Stimulated activated CD8-positive, alpha-beta memory T cell treated with anti-CD3 and anti-CD28 coated beads, Interleukin-15, amount 100 ng/mL, for 4 hours (primary cell): ENCODE data around the gene REXO1.

Source experiments
- DNase-seq, 2 donors: peaks; one replicate each; pipeline ENCODE4 v3.0.0-alpha.2; 2020; ENCODE audit warnings: low read depth in 2 of 2

REXO1 gene

DNA sequence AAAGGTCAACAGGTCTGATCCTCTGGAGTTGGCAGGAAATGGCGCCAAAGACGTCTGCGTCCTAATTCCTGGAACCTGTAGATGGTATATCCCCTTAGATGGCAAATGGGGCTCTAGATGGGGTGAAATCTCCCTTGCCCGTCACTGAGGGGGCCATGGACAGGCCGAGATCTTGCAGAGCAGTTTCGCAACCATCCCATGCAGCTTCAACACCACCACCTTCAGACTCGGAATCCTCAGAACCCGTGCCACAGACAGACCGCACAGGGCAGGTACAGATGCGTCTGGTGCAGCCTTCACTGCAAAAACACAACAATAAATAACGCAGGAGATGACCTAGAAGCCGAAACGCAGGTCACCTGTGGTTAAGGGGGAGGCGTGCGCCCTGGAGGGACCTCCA is 17.7 kb downstream of the REXO1 start:
- DNase-seq = no peak

GRCh38 chr19:1829958-1830357 is 18.3 kb downstream of the REXO1 start:
- no peak for DNase-seq

- no peak for DNase-seq
Observed at GRCh38 chr19:1828279-1829238, 19.7 kb downstream of the REXO1 start.

DNA sequence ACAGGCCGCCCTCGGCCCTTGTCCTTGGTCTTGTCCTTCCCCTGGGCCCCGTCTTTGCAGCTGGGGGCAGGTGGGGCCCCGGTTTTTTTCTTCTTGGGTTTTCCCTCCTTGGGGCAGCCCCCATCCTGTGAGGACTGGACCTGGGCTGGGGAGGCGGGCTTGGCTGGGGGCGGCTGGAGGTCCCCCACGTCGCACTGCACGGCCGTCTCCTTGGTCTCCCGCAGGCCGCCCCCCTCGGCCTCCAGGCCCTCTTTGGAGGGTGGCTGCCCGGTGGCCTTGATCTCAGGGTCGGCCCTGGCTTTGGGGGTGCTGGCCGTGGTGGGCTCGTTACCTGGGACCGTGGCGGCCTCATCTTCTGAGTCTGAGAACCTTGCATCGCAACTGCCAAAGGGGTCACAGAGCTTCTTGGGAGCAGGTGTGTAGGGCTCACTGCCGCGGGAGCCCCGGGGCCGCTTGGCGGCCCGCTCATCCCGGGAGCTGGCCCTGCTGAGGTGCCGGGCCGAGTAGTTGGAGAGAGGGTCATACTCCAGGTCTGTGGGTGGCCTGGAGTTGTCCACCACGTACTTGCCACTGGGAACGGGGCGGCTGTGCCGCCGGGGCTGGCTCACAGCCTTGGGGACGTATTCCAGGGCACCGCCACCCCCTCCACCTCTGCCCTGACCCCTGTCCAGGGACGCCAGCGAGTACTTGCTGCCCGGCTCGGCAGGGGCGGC is 20.6 kb downstream of the REXO1 start:
- DNase-seq = no peak

DNA sequence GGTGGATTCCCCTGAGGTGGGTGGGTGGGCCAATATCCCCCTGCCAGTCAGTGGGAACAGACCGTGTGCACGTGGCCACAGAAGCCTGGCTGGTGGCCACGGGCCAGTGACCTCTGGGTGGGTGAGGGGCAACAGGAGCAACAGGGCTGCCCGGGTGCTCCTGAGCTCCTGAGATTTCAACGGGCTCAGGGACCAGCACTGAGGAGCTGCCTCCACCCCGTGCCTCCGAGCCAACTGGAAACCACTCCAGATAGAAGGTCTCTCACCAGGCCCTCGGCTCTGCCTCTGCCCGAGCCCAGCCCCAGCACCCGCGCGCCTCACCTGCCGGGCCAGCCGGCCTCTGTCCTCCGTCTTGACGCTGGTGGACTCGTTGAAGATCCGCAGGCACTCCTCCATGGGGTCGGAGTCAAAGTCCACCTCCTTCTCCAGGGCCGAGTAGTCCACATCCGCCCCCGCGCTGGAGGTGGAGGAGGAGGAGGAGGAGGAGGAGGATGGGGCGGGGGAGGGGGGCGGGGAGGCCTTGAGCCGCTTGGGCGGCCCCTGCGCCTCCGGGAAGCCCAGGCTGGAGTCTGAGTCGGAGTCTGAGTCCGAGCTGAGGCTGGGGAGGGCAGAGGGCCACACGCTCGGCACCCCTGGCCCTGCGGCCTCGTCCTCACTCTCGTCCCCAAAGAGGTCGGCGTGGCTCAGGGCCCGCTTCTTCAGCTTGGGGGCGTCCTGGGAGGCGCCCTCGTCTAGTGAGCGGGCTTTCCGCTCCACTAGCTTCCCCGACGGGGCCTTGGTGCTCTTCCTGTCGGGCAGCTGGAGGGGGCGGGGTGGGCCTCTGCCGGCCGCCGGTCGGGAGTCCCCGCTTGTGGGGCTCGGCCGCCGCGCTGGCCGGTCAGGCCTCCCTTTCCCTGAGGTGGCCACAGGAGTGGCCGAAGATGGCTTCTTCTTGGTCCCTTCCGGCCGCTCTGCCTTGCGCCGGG is 21.4 kb downstream of the REXO1 start:
- no peak for DNase-seq

DNA sequence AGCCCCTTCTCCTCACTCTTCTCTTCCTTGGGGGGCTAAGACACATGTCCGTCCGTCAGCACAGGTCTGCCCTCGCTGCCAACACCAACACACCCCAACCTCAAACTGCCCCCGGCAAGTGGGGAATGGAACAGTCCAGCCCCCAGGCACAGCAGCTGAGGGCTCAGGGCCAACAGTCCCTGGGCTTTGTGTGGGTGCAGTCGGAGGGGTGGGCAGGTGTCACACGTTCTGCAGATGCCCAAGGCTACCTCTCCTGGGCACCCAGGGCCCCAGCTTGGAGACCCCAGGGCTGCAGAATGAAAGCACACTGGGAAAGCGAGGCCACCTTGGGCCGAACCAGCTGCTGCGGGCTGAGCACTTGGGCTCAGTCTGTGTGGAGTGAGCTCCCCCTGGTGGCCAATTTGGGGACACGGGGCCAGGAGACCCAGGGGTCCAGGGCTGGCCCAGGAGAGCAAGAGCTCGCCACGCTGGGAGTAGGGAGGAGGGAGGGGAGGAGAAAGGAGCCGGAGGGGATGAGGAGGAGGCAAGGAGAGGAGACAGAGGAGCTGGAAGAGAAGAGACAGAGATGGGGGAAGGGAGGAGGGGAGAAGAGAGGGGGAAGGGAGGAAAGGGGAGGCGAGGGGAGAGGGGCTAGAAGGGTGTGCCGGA is 22.2 kb downstream of the REXO1 start:
- DNase-seq = peak; percentile 46 to 47

DNA sequence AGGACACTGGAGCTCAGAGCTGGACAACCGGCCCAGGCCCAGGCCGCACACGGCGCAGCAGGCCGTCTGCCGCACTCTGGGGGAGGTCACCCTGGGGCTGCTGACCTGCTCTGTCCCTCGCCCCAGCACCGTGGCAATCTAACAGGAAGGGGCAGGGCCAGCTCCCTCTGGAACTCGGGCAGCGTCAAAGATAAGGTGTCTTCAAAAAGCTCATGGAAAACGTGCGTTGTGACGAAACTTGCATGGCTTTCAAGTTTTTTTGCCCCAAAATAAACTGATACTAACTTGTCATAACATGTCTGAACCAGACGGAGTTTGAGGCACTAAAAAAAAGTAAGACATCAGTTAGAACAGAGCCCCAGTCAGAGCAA is 24.0 kb downstream of the REXO1 start:
- DNase-seq = no peak

DNA sequence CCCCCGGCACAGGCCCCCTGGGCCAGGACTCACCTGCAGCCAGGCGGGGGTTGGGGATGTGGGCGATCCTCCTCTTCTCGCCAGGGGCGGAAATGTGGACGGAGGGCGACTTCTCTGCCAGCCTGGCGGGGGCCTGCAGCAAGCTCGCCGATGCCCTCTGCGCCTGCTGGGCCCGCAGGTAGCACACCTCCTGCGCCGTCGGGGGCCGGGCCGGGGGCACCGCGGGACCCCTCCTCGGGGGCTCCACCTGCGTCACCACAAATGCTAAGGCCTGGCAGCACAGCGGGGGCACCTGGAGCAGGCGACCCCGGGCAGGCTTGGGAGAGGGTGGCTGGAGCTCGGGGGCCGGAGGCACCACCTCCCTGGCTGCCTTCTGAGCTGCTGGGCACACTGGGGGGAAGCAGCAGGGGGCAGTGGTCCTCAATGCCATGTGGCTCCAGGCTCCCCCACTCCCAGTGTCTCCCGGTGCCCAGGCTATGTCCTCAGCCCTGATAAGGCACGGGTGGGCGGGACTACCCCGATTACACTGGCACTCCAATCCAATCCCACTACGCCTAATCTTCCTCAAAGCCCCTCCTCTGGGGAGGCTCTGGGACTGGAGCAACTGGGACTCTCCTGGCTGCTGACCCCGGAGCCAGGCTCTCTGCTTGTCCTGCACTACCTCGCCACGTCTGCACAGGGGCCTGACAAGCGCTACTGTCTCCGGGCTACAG is 24.6 kb downstream of the REXO1 start:
- DNase-seq = no peak

DNA sequence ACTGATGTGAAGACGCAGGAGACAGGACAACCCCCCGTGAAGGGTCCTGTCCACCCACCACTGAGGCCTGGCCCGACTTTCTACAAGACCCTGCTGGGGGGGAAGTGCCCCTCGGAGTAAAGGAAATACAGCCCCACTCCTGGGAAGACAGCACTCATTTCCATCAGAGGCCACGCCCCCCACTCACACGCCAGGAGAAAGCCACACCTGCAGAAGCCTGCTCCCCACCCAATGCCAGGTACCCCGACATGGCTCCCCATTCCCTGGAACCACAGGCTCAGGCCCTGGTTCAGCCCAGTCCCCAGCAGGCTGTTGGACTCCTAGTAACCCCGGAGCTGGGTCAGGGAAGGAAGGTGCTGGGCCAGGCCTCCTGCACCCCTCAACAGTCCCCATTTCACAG is 25.3 kb downstream of the REXO1 start:
- DNase-seq = no peak

GRCh38 chr19:1822210-1822609 is 26.1 kb downstream of the REXO1 start:
- DNase-seq = no peak

DNA sequence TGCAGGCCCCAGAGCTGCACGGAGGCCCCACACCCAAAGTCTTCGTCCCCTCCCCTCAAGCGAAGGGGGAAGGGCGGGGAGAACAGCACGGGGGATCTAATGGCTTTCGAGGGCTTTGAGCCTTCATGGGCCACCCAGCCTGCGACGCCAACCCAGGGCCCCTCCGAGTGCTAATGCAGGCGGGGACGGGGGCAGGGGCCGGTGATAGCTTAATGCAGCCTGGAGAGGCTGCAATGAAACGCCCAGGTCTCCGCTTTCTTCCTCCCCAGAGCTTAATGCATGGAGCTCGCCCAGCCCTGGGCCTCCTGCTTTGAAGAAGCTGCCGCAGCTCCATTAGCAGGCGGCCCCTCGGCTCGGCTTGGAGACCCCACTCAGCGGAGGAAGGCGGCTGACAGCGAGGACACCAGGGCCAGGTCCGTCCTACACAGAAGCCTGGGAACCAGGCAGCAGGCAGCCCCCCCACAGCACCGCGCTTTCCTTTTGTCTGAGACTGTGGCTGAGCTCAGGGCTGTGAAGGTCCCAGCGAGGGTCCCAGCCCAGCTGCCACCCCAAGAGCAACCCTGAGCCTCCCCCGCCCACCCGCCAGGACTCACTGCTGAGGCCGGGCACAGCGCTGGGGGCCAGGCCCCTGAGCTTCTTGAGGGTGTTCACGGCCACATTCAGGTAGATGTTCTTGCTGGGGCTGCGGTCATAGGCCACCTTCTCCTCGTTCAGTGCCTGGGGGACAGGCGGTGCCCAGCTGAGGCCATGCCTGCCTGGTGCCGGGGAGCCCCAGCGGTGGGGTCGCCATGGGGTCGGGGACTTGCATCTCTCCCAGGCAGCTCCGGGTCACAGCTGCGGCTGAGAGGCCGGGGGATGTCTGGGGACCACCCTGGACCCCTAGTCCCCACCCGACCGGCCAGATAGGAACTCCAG is 28.7 kb downstream of the REXO1 start:
- no peak for DNase-seq

GRCh38 chr19:1818549-1819195 is 29.6 kb downstream of the REXO1 start:
- no peak for DNase-seq

- no peak for DNase-seq
Observed at GRCh38 chr19:1817553-1818179, 30.6 kb downstream of the REXO1 start.

DNA sequence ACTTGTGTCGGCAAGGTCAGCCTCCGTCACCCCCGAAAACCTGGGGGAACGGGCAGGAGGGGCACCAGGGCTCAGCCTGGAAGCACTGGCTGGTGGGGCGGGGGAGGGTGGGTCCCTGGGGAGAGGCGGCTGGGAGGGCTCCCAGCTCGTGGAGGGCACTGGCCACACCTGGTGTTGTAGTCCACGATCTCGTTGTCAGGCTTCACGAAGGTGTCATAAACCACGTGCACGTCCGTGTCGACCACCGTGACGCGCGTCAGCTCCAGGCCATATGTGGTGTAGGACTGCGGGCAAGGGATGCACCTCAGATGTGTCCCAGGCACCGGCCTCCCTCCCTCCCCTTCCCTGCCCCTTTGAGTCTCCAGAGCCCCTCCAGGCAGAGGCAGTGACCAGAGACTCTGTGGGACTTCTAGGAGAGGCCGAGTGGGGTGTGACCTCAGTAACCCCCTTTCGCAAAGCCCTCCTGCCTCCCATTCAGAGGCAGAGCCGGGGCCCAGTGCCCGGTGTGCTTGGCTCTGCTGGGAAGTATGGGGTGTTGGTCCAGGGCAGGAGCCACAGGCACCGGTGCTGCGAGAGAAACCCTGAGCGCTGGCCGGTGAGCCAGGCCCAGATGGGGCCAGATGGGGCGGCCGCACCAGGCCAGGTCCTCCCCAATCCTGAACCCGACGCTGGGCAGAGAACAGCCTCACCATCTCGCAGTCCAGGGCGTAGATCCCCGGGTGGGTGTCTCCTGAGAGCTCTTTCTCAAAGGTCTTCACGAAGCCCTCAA is 31.6 kb downstream of the REXO1 start:
- DNase-seq = no peak

DNA sequence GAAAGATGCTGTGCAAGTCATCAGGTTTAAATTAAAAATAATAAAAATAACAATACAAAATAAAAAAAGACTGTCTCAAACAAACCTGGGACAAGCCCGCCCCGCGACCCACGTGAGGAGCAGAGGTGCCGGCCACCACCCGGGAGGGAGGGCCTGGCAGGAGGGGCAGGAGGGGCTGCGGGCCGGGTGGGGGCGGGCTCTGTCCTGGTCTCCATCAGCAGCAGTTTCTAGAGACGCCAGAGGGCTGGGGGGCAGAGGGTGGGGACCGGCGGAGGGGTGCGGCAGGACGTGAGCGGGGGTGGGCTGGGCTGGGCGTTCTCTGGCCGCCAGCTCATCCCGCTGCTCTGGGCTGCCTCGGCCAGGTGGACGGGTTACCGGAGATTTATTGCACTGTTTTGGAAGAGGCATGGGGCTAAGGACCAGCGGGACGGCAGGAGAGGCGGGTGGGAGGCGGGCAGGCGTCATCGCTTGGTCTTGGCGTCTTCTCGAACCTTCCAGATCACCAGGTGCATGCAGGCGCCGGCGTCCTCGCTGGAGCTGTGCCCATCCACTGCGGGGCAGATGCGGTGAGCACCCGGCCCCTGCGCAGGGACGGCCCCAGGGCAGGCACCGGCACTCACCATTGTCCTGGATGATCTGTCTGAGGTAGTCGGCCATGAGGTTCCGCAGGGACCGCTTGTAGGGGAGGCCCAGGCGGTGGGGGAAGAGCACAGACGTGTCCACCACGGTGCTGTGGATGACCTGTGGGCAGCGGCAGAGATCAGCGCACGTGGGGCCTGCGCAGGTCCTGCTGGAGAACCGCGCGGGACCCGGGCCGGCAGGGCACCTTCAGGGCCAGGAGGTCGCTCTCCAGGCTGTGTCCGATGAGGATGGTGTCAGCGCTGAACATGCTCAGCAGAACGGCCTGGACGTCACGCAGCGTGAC is 32.4 kb downstream of the REXO1 start:
- no peak for DNase-seq

DNA sequence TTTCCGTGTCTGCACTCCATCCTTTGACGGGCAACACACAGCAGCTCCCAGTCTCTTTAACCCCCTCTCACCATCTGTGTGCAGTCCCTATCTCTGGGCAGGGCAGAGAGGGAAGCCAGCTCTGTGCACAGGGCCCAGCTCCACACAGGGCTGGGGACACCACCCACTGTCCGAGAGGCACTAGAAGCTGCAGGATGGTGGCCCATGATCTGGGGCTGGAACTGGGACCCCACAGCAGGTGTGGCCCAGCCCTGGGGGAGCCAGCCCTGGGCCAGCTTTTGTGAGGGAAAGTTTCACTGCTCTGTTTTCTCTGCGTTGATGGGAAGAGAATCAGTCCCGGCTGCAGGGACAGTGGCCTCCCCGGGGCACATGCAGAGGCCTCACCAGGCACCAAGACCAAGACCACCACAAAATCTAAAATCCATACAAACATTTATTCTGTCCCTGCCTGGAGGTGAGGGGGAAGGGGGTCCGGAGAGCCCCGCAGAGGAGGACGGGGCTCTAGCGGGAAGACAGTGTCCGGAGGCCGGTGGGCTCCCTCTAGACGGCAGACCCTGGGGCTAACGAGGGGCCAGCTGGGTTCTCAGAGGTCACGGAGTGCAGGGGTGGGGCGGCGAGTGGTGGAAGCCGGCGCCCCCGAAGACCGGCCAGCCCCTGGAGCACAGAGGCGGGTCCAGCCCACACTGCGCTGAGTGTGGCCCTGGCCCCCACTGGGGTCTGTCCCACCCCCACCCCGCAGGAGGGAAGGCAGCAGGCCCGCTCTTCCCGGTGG is 33.3 kb downstream of the REXO1 start:
- DNase-seq = no peak
